Spinal cord (tissue), 10 donors: ENCODE measurements around the gene UPK2. TPM values are rescaled to one million over a fixed set of nuclear protein-coding genes. Genes with fewer than 3 reads are reported as not detected.
"Not testable (repeated sequence)": the region's sequence is repeated elsewhere in the genome, so short reads cannot be mapped to it uniquely, and the experiment has no call there.

Experiments used
- DNase-seq, 6 donors: peaks; one replicate each; pipeline versions ENCODE4 v3.0.0 to v3.0.0-alpha.2; 2013 to 2015; ENCODE audit warnings: low spot score in 6 of 6, low read depth in 4 of 6
- H3K27ac ChIP-seq: one replicate; pipeline ENCODE4 v1.5.1; 2013; ENCODE audit warnings: low read depth, low read length, control low read depth
- H3K27me3 ChIP-seq: one replicate; pipeline ENCODE4 v1.6.1; 2013; ENCODE audit warnings: low read length; ENCODE audit not compliant: control insufficient read depth, insufficient read depth
- H3K36me3 ChIP-seq: one replicate; pipeline ENCODE4 v1.6.1; 2013; ENCODE audit warnings: low read length; ENCODE audit not compliant: control insufficient read depth, insufficient read depth
- H3K4me1 ChIP-seq: one replicate; pipeline ENCODE4 v1.6.1; 2013; ENCODE audit warnings: low read length; ENCODE audit not compliant: control insufficient read depth, insufficient read depth
- H3K4me3 ChIP-seq: one replicate; pipeline ENCODE4 v1.5.1; 2013; ENCODE audit warnings: low read depth, low read length, control low read depth
- H3K9me3 ChIP-seq: one replicate; pipeline ENCODE4 v1.6.1; 2013; ENCODE audit warnings: low read length; ENCODE audit not compliant: control insufficient read depth, insufficient read depth
- WGBS: methylation state at CpG from one replicate; pipeline ENCODE4 v1.1.5; 2013; ENCODE audit warnings: missing lambda C conversion rate; ENCODE audit not compliant: insufficient coverage; 5-methylcytosine and 5-hydroxymethylcytosine counted together
- polyA plus RNA-seq, 2 donors: library from polyadenylated mRNA; unstranded; fragments of 120-200 nt; gene quantifications; one replicate each; pipeline ENCODE4 v1.2.1, GENCODE V29; 2013; ENCODE audit not compliant: insufficient read length in 2 of 2
- total RNA-seq, 2 donors: library from RNA; depleted of rRNA in 1 of 2; stranded (reverse); fragments of 120-200 nt in 1 of 2; fragments of >200 nt in 1 of 2; gene quantifications; one replicate each; pipeline versions ENCODE4 v1.2.3 to v1.2.4, GENCODE V29; 2013 to 2014
- donor health status: healthy.

Gene UPK2
- total and polyA plus RNA-seq, 4 donors: 0.17 to 3.5 (median 3.3) TPM; not detected in 1

DNA sequence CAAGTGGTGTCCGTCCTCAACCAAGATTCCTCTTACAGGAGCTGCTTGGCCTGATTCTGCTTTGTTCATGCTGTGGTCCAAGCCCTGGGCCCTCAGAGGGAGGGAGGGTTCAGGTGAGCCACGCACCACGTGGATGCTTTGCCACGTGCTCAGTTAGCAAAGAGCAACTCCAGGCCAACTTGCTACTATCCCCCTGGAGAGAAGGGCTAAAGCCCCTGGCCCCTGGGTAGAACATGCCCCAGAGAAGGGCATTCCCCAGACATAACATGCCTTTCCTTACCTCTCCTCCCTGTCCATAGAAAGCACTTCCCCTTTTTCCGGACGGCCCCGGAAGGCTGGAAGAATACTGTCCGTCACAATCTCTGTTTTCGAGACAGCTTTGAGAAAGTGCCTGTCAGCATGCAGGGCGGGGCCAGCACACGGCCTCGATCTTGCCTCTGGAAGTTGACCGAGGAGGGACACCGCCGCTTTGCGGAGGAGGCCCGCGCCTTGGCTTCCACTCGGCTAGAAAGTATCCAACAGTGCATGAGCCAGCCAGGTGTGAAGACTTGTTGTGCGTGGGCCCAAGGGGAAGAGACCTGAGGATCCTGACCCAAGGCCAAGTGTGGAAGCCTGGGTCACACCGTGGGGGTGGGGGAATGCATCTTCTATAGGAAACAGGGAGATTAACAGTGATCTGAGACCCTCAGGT lies 24.2 kb downstream of the UPK2 start:
- 19% methylated on average over 20 of the region's 21 CpGs for WGBS
- Histone ChIP-seq H3K36me3 (no peaks in the 10 kb centered on the region), H3K4me3 (no peak overlapping the region), H3K27me3 (peaks cover 2% of the 10 kb centered on the region), H3K27ac (no peak overlapping the region), H3K4me1 (peaks cover 17% of the 10 kb centered on the region), H3K9me3 (no peaks in the 10 kb centered on the region)
- DNase-seq: no peak

DNA sequence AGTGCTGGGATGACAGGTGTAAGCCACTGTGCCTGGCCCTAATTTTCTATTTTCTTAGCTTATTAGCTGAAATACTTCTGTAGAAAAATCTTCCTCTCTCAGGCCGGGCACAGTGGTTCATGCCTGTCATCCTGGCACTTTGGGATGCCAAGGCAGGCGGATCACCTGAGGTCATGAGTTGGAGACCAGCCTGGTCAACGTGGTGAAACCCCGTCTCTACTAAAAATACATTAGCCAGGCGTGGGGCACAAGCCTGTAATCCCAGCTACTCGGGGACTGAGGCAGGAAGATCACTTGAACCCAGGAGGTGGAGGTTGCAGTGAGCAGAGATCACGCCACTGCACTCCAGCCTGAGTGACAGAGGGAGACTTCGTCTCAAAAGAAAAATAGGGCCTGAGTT lies 28.2 kb downstream of the UPK2 start:
- not testable (repeated sequence) for H3K27ac ChIP-seq, H3K4me3 ChIP-seq, H3K9me3 ChIP-seq, H3K27me3 ChIP-seq, H3K36me3 ChIP-seq, DNase-seq
- 76% methylated on average over 7 of the region's 8 CpGs for WGBS
- peaks cover 12% of the 10 kb centered on the region for H3K4me1 ChIP-seq

DNA sequence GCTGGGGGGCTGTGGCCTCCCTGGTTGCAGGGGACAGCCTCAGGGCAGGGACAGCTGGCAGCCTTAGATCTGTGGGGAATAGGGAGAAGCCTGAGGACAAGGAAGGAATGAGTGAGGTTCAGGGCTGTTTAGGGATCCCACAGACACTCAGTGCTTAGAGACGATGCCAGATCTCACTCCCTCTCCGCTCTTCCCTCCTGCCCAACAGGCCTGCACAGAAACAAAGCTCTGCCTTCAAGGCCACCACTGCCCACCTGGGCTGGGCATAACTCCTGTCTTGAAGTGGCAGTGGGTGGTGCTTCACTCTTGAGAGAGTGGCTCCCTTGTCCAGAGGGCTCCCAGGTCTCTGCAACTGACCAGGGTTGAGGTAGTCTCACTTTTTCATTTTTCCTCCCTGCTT lies 28.7 kb downstream of the UPK2 start:
- no peak for DNase-seq
- Histone ChIP-seq H3K9me3 (no peaks in the 10 kb centered on the region), H3K4me1 (peaks cover 7% of the 10 kb centered on the region), H3K27me3 (peaks cover under 1% of the 10 kb centered on the region), H3K27ac (no peak overlapping the region), H3K4me3 (no peak overlapping the region), H3K36me3 (no peaks in the 10 kb centered on the region)
- WGBS: 100% methylated on average over 2 of the region's 2 CpGs

DNA sequence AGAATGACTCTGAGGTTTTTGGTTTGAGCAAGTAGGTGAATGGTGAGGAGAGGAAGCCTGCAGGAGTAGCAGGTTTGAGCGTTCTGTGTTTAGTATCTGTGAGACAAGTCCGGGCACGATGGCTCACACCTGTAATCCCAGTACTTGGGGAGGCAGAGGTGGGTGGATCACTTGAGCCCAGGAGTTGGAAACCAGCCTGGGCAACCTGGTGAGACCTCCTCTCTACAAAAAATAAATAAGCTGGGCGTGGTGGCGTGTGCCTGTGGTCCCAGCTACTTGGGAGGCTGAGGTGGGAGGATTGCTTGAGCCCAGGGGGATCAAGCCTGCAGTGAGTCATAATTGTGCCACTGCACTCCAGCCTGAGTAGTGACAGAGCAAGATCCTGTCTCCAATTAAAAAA lies 32.2 kb downstream of the UPK2 start:
- no peak for DNase-seq
- 81% methylated on average over 3 of the region's 5 CpGs for WGBS
- no peaks in the 10 kb centered on the region for H3K9me3 ChIP-seq
- no peak overlapping the region for H3K4me3 ChIP-seq
- H3K36me3 ChIP-seq: no peaks in the 10 kb centered on the region
- H3K27ac ChIP-seq: no peak overlapping the region
- H3K27me3 ChIP-seq: no peaks in the 10 kb centered on the region
- H3K4me1 ChIP-seq: no peaks in the 10 kb centered on the region

DNA sequence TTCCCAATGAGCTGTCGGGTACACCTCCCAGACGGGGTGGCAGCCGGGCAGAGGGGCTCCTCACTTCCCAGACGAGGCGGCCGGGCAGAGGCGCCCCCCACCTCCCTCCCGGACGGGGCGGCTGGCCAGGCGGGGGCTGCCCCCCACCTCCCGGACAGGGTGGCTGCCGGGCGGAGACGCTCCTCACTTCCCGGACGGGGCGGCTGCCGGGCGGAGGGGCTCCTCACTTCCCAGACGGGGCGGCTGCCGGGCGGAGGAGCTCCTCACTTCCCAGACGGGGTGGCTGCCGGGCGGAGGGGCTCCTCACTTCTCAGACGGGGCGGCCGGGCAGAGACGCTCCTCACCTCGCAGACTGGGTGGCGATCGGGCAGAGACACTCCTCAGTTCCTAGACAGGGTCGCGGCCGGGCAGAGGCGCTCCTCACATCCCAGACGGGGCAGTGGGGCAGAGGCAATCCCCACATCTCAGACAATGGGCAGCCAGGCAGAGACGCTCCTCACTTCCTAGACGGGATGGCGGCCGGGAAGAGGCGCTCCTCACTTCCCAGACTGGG lies 35.5 kb downstream of the UPK2 start:
- not testable (repeated sequence) for H3K36me3 ChIP-seq, H3K4me3 ChIP-seq, DNase-seq, H3K27ac ChIP-seq, H3K27me3 ChIP-seq, H3K9me3 ChIP-seq, H3K4me1 ChIP-seq
- 99% methylated on average over 21 of the region's 44 CpGs for WGBS

DNA sequence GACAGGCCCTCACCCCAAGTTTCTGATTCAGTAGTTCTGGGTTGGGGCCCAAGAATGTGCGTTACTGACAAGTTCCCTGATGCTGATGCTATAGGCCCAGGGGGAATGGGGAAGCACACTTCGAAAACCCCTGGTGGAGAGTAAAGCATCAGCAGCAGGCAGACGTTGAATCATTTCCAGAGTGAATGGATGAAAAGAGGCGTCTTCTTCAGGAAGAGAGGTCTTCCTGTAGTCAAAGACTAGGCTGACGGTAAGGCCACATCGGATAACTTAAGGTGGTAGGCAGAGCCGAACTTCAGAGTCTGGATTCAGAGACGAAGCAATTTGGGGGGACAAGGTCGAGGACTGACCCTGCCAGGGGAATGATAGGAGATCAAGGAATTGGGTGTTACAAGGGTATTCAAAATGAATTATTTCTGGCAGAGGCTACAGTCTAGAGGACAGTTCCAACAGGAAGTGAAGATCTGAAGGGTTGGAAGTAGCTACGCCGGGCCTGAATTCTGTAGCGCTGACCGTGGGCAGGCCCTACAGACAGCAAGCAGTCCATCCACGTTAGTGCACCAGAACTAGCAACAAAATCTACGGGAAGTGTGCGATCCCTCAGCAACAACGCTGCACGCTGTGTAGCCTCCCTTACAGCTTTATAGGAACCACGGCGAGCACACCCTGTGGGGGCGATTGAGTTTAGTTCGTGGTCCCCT lies 41.0 kb downstream of the UPK2 start:
- Histone ChIP-seq H3K27ac (peak overlapping the region; percentile 69), H3K27me3 (no peaks in the 10 kb centered on the region), H3K9me3 (no peaks in the 10 kb centered on the region), H3K4me1 (peaks cover 20% of the 10 kb centered on the region), H3K4me3 (peak overlapping the region; percentile 89), H3K36me3 (peaks cover 17% of the 10 kb centered on the region)
- WGBS: 23% methylated on average over 22 of the region's 22 CpGs
- DNase-seq: peak in 1 of 6 donors; percentile 4

DNA sequence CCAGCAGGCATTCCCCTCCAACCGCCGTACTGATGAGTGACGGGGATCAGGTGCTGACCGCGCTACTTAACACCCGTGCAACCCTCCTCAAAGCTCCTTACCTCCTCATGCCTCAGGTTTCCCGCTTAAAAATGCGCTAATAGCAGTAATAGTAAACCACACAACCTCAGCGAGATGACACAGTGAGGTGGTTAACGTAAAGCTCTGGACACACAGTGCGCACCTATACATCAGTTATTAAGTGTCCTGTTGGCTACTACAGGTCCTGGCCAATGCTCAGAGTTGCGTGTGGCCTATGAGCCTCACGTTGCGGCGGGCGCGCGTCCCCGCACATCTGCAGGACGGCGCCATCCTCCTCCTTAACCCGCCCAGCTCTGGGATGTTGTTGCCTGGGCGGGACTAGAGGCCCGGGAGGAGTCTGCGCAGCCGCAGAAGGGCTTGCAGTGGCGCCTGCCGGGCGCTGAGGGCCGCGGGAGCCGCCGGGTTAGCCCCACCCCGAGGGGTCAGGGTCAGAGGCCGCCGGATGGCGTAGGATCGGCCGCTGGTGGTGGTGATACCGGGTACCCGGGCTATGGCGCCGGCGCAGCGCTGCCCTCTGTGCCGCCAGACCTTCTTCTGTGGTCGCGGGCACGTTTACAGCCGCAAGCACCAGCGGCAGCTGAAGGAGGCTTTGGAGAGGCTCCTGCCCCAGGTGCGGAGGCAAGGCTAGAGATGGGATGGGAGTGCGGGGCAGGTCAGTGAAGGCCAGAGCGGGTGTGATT lies 41.7 kb downstream of the UPK2 start, which contains the start of gene CENATAC:
Gene CENATAC, plus strand, starts transcription at position 512 of the 761 bp plus-strand sequence. Its CDS starts 60 bp downstream, at position 572.
- H3K27me3 ChIP-seq: no peaks in the 10 kb centered on the region
- peaks cover 24% of the 10 kb centered on the region for H3K36me3 ChIP-seq
- peak within 1 kb of the TSS; percentile 89 for H3K4me3 ChIP-seq
- H3K9me3 ChIP-seq: no peaks in the 10 kb centered on the region
- WGBS: 0% methylated on average over 49 of the region's 54 CpGs
- peaks cover 20% of the 10 kb centered on the region for H3K4me1 ChIP-seq
- DNase-seq: peak; percentile 77 to 98 (median 92)
- H3K27ac ChIP-seq: peak within 1 kb of the TSS; percentile 69

DNA sequence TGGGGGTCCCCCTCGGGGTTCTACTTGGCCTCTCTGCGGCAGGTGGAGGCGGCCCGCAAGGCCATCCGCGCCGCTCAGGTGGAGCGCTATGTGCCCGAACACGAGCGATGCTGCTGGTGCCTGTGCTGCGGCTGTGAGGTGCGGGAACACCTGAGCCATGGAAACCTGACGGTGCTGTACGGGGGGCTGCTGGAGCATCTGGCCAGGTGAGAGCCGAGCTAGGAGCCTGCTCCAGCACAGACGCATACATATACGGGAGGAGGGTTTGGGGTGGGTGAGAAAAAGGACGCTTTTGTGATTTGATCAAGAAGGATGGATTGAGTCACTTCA lies 42.3 kb downstream of the UPK2 start:
- Histone ChIP-seq H3K27me3 (no peaks in the 10 kb centered on the region), H3K9me3 (no peaks in the 10 kb centered on the region), H3K4me1 (peaks cover 20% of the 10 kb centered on the region), H3K36me3 (peaks cover 27% of the 10 kb centered on the region), H3K27ac (peak overlapping the region; percentile 52), H3K4me3 (peak overlapping the region; percentile 89)
- DNase-seq: no peak
- 0% methylated on average over 18 of the region's 19 CpGs for WGBS

DNA sequence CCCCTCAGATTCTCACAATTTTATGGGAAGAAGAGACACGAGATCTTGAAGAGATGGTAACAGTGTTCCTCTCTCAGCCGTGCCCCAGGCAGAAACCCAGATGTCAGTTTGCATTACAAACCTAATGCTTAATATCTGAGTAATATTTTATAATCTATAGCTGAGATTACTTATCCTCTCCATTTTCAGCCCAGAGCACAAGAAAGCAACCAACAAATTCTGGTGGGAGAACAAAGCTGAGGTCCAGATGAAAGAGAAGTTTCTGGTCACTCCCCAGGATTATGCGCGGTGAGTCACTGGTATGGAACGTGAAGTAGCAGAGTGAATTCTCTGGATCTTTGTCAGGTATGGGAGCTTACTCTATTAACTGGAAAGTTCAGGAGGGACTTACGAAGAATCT lies 42.7 kb downstream of the UPK2 start:
- H3K27me3 ChIP-seq: no peaks in the 10 kb centered on the region
- no peaks in the 10 kb centered on the region for H3K9me3 ChIP-seq
- peaks cover 31% of the 10 kb centered on the region for H3K36me3 ChIP-seq
- no peak for DNase-seq
- H3K4me3 ChIP-seq: peak overlapping the region; percentile 89
- no peak overlapping the region for H3K27ac ChIP-seq
- H3K4me1 ChIP-seq: peaks cover 20% of the 10 kb centered on the region
- WGBS: 60% methylated on average over 3 of the region's 6 CpGs
